ENCODE data around the gene ASB10.

The ASB10 gene

GRCh38 chr7:151157645-151158329, 29.3 kb downstream of the ASB10 start:
- DNase-seq: no peak

- no peak for DNase-seq
These were observed 34.2 kb downstream of the ASB10 start for GRCh38 chr7:151152643-151153513.

- no peak for DNase-seq
These were observed 36.7 kb downstream of the ASB10 start for GRCh38 chr7:151150388-151150787.

- DNase-seq: no peak
These were observed 38.5 kb downstream of the ASB10 start for GRCh38 chr7:151148319-151149259.

- DNase-seq: no peak
These were observed 40.3 kb downstream of the ASB10 start for GRCh38 chr7:151146761-151147160.

- DNase-seq: no peak
These were observed 42.7 kb downstream of the ASB10 start for GRCh38 chr7:151144387-151144786.

GRCh38 chr7:151143261-151144015, 43.6 kb downstream of the ASB10 start:
- DNase-seq: no peak

GRCh38 chr7:151142686-151143040, 44.4 kb downstream of the ASB10 start:
- no peak for DNase-seq

GRCh38 chr7:151141855-151142685, 45.0 kb downstream of the ASB10 start:
- no peak for DNase-seq

- DNase-seq: no peak
These were observed 45.7 kb downstream of the ASB10 start for GRCh38 chr7:151141311-151141854.

- DNase-seq: no peak
These were observed 46.2 kb downstream of the ASB10 start for GRCh38 chr7:151140826-151141225.

- no peak for DNase-seq
These were observed 47.3 kb downstream of the ASB10 start for GRCh38 chr7:151139791-151140190.

GRCh38 chr7:151139071-151139790, 47.8 kb downstream of the ASB10 start:
- no peak for DNase-seq

GRCh38 chr7:151138153-151138851, 48.7 kb downstream of the ASB10 start:
- no peak for DNase-seq

- no peak for DNase-seq
These were observed 49.3 kb downstream of the ASB10 start for GRCh38 chr7:151137791-151138152.

GRCh38 chr7:151137076-151137675, 49.9 kb downstream of the ASB10 start:
- DNase-seq: no peak

- no peak for DNase-seq
These were observed 50.9 kb downstream of the ASB10 start for GRCh38 chr7:151135866-151136843.

GRCh38 chr7:151135525-151135845, 51.6 kb downstream of the ASB10 start:
- no peak for DNase-seq

Data from stimulated activated naive CD4-positive, alpha-beta T cell treated with Interleukin-2 at 50 U/mL for 16 hours (primary cell).